ENCODE measurements around the gene PLXNB2.

Gene PLXNB2

DNA sequence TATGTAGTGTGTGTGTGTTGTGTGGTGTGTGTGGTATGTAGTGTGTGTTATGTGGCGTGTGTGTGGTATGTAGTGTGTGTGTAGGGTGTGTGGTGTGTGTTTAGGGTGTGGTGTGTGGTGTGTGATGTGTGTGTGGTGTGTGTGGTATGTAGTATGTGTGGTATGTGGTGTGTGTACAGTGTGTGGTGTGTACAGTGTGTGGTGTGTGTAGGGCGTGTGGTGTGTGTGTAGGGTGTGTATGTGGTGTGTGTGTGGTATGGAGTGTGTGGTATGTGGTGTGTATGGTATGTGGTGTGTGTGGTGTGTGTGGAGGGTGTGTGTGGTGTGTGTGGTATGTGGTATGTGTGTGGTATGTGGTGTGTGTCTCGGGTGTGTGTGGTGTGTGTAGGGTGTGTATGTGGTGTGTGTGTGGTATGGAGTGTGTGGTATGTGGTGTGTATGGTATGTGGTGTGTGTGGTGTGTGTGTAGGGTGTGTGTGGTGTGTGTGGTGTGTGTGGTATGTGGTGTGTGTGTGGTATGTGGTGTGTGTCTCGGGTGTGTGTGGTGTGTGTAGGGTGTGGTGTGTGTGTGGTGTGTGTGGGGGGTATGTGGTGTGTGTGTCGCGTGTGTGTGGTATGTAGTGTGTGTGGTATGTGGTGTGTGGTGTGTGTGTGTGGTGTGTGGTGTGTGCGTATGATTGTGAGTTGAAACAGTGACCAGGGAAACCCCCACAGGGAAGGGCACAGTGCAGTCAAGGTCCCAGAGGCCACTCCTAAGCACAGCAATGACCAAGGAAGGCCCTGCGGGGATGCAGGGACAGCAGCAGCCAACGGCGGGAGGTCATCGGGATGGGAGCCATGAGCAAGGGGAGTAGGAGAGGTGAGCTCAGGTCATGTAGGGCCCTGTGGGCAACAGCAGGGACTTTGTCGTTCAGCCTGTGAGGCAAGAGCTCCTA, 32.8 kb upstream of the PLXNB2 start:
- no peak for TF ChIP-seq POLR2AphosphoS5 (IDR thresholded peaks at IDR 0.05; ENCODE audit: low read depth, low read length)
- TF ChIP-seq TAF1 (IDR thresholded peaks at IDR 0.05; ENCODE audit: borderline replicate concordance, insufficient read depth, low read length), result no peak
- no peak for TF ChIP-seq SIN3A (IDR thresholded peaks at IDR 0.05; ENCODE audit: borderline replicate concordance, insufficient read depth, low read length)
- TF ChIP-seq FOXP2 (optimal IDR thresholded peaks at IDR 0.05; ENCODE audit: borderline replicate concordance, extremely low read depth, extremely low read length, insufficient read depth), result no peak
- TF ChIP-seq, protein P1, sequence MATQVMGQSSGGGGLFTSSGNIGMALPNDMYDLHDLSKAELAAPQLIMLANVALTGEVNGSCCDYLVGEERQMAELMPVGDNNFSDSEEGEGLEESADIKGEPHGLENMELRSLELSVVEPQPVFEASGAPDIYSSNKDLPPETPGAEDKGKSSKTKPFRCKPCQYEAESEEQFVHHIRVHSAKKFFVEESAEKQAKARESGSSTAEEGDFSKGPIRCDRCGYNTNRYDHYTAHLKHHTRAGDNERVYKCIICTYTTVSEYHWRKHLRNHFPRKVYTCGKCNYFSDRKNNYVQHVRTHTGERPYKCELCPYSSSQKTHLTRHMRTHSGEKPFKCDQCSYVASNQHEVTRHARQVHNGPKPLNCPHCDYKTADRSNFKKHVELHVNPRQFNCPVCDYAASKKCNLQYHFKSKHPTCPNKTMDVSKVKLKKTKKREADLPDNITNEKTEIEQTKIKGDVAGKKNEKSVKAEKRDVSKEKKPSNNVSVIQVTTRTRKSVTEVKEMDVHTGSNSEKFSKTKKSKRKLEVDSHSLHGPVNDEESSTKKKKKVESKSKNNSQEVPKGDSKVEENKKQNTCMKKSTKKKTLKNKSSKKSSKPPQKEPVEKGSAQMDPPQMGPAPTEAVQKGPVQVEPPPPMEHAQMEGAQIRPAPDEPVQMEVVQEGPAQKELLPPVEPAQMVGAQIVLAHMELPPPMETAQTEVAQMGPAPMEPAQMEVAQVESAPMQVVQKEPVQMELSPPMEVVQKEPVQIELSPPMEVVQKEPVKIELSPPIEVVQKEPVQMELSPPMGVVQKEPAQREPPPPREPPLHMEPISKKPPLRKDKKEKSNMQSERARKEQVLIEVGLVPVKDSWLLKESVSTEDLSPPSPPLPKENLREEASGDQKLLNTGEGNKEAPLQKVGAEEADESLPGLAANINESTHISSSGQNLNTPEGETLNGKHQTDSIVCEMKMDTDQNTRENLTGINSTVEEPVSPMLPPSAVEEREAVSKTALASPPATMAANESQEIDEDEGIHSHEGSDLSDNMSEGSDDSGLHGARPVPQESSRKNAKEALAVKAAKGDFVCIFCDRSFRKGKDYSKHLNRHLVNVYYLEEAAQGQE (IDR thresholded peaks at IDR 0.05; ENCODE audit: insufficient read depth in 1 of 2, low read depth in 2 of 2, low read length in 2 of 2), result no peak

DNA sequence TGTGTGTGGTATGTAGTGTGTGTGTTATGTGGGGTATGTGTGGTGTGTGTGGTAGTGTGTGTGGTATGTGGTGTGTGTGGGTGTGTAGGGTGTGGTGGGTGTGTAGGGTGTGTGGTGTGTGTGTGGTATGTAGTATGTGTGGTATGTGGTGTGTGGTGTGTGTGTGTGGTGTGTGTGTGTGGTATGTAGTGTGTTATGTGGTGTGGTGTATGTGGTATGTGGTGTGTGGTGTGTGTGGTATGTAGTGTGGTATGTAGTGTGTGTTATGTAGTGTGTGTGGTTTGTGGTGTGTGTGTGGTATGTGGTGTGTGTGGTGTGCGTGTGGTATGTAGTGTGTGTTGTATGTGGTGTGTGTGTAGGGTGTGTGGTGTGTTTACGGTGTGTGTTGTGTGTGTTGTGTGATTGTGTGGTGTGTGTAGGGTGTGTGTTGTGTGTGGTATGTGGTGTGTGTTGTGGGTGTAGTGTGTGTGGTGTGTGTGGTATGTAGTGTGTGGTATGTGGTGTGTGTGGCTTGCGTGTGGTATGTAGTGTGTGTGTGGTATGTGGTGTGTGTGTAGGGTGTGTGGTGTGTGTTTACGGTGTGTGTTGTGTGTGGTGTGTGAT, 31.5 kb upstream of the PLXNB2 start:
- TF ChIP-seq POLR2AphosphoS5 (IDR thresholded peaks at IDR 0.05; ENCODE audit: low read depth, low read length) (no peak), FOXP2 (optimal IDR thresholded peaks at IDR 0.05; ENCODE audit: borderline replicate concordance, extremely low read depth, extremely low read length, insufficient read depth) (no peak), SIN3A (IDR thresholded peaks at IDR 0.05; ENCODE audit: borderline replicate concordance, insufficient read depth, low read length) (no peak), TAF1 (IDR thresholded peaks at IDR 0.05; ENCODE audit: borderline replicate concordance, insufficient read depth, low read length) (no peak)
- TF ChIP-seq, protein P1 (IDR thresholded peaks at IDR 0.05; ENCODE audit: insufficient read depth in 1 of 2, low read depth in 2 of 2, low read length in 2 of 2), result no peak

DNA sequence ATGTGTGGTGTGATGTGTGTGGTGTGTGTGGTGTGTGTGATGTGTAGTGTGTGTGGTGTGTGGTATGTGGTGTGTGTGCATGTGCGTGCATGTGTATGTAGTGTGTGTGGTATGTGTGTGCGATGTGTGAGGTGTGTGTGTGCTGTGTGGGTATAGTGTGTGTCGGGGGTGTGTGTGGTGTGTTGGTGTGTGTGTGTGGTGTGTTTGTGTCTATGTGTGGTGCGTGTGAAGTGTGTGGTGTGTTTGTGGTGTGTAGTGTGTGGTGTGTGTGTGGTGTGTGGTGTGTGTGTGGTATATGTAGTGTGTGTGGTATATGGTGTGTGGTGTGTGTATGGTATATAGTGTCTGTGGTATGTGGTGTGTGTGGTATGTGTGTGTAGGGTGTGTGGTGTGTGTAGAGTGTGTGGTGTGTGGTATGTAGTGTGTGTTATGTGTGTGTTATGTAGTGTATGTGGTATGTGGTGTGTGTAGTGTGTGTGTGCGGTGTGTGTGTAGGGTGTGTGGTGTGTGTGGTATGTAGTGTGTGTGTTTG, 30.7 kb upstream of the PLXNB2 start:
- TF ChIP-seq POLR2AphosphoS5 (IDR thresholded peaks at IDR 0.05; ENCODE audit: low read depth, low read length) (no peak), FOXP2 (optimal IDR thresholded peaks at IDR 0.05; ENCODE audit: borderline replicate concordance, extremely low read depth, extremely low read length, insufficient read depth) (no peak), TAF1 (IDR thresholded peaks at IDR 0.05; ENCODE audit: borderline replicate concordance, insufficient read depth, low read length) (no peak), SIN3A (IDR thresholded peaks at IDR 0.05; ENCODE audit: borderline replicate concordance, insufficient read depth, low read length) (no peak)
- TF ChIP-seq, protein P1 (IDR thresholded peaks at IDR 0.05; ENCODE audit: insufficient read depth in 1 of 2, low read depth in 2 of 2, low read length in 2 of 2), result no peak

DNA sequence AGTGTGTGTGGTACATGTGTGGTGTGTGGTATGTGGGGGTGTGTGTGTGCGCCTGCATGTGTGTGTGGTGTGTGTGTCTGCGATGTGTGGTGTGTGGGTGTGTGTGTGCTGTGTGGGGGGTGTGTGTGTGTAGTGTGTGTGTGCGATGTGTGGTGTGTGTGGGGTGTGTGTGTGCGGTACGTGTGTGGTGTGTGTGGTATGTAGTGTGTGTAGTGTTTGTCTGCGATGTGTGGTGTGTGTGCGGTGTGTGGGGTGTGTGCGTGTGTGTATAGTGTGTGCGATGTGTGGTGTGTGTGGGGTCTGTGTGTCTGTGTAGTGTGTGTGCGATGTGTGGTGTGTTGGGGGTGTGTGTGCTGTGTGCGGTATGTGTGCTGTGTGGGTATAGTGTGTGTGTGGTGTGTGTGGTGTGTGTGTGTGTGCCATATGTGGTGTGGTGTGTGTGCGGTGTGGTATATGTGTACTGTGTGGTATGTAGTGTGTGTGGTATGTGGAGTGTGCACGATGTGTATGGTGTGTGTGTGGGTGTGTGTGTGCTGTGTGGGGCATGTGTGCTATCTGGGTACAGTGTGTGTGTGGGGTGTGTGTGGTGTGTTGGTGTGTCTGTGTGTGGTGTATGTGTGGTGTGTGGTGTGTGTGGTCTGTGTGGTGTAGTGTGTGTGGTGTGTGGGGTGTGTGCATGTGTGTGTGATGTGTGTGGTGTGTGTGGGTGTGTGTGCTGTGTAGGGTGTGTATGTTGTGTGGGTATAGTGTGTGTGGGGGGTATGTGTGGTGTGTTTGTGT, 30.0 kb upstream of the PLXNB2 start:
- TF ChIP-seq SIN3A (IDR thresholded peaks at IDR 0.05; ENCODE audit: borderline replicate concordance, insufficient read depth, low read length) (no peak), TAF1 (IDR thresholded peaks at IDR 0.05; ENCODE audit: borderline replicate concordance, insufficient read depth, low read length) (no peak), FOXP2 (optimal IDR thresholded peaks at IDR 0.05; ENCODE audit: borderline replicate concordance, extremely low read depth, extremely low read length, insufficient read depth) (no peak), POLR2AphosphoS5 (IDR thresholded peaks at IDR 0.05; ENCODE audit: low read depth, low read length) (no peak)
- TF ChIP-seq, protein P1 (IDR thresholded peaks at IDR 0.05; ENCODE audit: insufficient read depth in 1 of 2, low read depth in 2 of 2, low read length in 2 of 2), result no peak
